Skeletal muscle satellite cell (primary cell): ENCODE results near the gene GMDS.

Experiments
- H3K27me3 ChIP-seq: 2 replicates; pipeline ENCODE4 v1.7.0; 2013; ENCODE audit warnings: low read length; ENCODE audit not compliant: control insufficient read depth, insufficient read depth
- H3K36me3 ChIP-seq: 2 replicates; pipeline ENCODE4 v1.7.0; 2013; ENCODE audit warnings: mild to moderate bottlenecking, control low read depth, low read length; ENCODE audit not compliant: insufficient read depth
- H3K4me1 ChIP-seq: 2 replicates; pipeline ENCODE4 v1.7.0; 2013; ENCODE audit warnings: low read length; ENCODE audit not compliant: control insufficient read depth, insufficient read depth
- H3K4me2 ChIP-seq: 2 replicates; pipeline ENCODE4 v1.7.0; 2013; ENCODE audit warnings: mild to moderate bottlenecking, low read length
- H3K4me3 ChIP-seq: 2 replicates; pipeline ENCODE4 v1.7.0; 2013; ENCODE audit warnings: low read length
- H3K9ac ChIP-seq: 2 replicates; pipeline ENCODE4 v1.7.0; 2013; ENCODE audit warnings: mild to moderate bottlenecking, low read depth, low read length, moderate library complexity
- H3K9me3 ChIP-seq: replicated peaks from 2 replicates; pipeline ENCODE4 v1.7.0; 2013; ENCODE audit warnings: mild to moderate bottlenecking, control low read depth, low read length

The GMDS gene

DNA sequence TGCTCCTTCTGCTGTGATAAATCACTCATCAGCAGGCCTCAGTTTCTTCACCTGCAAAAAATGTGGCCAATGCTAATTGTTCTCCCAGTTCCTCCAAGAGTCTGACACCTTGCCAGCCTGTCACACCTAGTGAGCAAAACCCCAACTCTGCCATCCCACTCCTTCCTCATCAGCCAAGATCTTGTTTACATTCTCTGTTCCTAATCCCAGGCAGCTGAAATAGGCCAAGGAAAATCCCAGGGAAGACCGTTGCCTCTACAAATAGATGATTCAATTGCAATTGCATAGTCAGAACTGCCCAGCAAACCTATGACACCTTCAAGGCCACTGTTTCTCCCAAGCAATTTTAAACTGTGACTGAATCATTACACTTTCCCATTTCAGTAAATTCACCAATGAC, 78.7 kb downstream of the GMDS start:
- Histone ChIP-seq H3K27me3 (no peaks in the 10 kb centered on the region), H3K4me3 (no peak overlapping the region), H3K4me1 (peaks cover 25% of the 10 kb centered on the region), H3K9me3 (no peaks in the 10 kb centered on the region), H3K4me2 (no peak overlapping the region), H3K36me3 (no peaks in the 10 kb centered on the region), H3K9ac (no peak overlapping the region)

DNA sequence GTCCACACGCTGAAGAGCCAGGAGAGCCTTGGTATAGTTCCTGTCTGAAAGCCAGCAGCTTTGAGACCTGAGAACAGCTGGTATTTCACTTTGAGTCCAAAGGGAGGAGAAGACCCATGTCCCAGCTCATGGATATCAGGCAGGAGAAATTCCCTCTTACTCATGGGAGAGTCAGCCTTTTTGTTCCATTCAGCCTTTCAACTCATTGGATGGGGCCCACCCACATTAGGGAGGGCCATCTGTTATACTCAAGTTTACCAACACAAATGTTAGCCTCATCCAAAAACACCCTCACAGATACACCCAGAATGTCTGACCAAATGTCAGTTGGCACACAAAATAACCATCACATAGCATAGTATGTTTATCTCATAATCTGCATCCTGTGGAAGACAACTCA, 80.1 kb downstream of the GMDS start:
- Histone ChIP-seq H3K9me3 (no peaks in the 10 kb centered on the region), H3K4me3 (no peak overlapping the region), H3K4me2 (no peak overlapping the region), H3K4me1 (peaks cover 29% of the 10 kb centered on the region), H3K9ac (no peak overlapping the region), H3K36me3 (no peaks in the 10 kb centered on the region), H3K27me3 (no peaks in the 10 kb centered on the region)

GRCh38 chr6:2164481-2164880, 80.9 kb downstream of the GMDS start:
- H3K27me3 ChIP-seq: no peaks in the 10 kb centered on the region
- H3K4me2 ChIP-seq: no peak overlapping the region
- H3K36me3 ChIP-seq: no peaks in the 10 kb centered on the region
- H3K4me3 ChIP-seq: no peak overlapping the region
- H3K4me1 ChIP-seq: peaks cover 29% of the 10 kb centered on the region
- no peaks in the 10 kb centered on the region for H3K9me3 ChIP-seq
- no peak overlapping the region for H3K9ac ChIP-seq

DNA sequence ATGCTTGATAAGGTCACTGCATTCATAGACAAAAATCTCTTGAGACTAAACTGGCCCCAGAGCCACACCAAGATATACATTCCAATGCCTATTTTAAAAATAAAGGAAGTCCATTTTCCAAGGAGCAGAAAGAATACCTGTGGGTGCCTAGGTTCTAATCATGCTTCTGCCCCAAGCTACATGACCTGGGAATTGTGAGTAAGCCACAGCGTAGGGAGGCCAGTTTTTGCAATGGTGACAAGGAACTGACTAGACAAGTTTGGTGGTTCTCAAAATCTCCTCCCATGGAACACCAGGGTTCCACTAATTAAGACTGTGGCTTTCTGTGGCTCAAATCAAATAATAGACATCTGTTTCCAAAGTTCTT, 83.3 kb downstream of the GMDS start:
- Histone ChIP-seq H3K27me3 (no peaks in the 10 kb centered on the region), H3K4me2 (peak overlapping the region; percentile 28), H3K9me3 (no peaks in the 10 kb centered on the region), H3K4me1 (peaks cover 34% of the 10 kb centered on the region), H3K36me3 (no peaks in the 10 kb centered on the region), H3K4me3 (no peak overlapping the region), H3K9ac (no peak overlapping the region)

GRCh38 chr6:2158596-2159271, 86.7 kb downstream of the GMDS start:
- Histone ChIP-seq H3K9me3 (no peaks in the 10 kb centered on the region), H3K9ac (no peak overlapping the region), H3K27me3 (no peaks in the 10 kb centered on the region), H3K4me2 (no peak overlapping the region), H3K36me3 (no peaks in the 10 kb centered on the region), H3K4me1 (peaks cover 40% of the 10 kb centered on the region), H3K4me3 (no peak overlapping the region)

GRCh38 chr6:2157441-2158127, 87.8 kb downstream of the GMDS start:
- no peaks in the 10 kb centered on the region for H3K27me3 ChIP-seq
- H3K9ac ChIP-seq: peak overlapping the region; percentile 4
- H3K9me3 ChIP-seq: no peaks in the 10 kb centered on the region
- no peaks in the 10 kb centered on the region for H3K36me3 ChIP-seq
- H3K4me1 ChIP-seq: peaks cover 35% of the 10 kb centered on the region
- peak overlapping the region; percentile 42 for H3K4me2 ChIP-seq
- no peak overlapping the region for H3K4me3 ChIP-seq

- Histone ChIP-seq H3K9me3 (no peaks in the 10 kb centered on the region), H3K27me3 (no peaks in the 10 kb centered on the region), H3K4me1 (peaks cover 22% of the 10 kb centered on the region), H3K4me3 (no peak overlapping the region), H3K9ac (no peak overlapping the region), H3K36me3 (no peaks in the 10 kb centered on the region), H3K4me2 (no peak overlapping the region)
These were observed 90.2 kb downstream of the GMDS start for GRCh38 chr6:2155206-2155605.

GRCh38 chr6:2149361-2150006, 95.9 kb downstream of the GMDS start:
- Histone ChIP-seq H3K9me3 (no peaks in the 10 kb centered on the region), H3K4me2 (no peak overlapping the region), H3K36me3 (no peaks in the 10 kb centered on the region), H3K4me3 (no peak overlapping the region), H3K4me1 (peaks cover 12% of the 10 kb centered on the region), H3K9ac (no peak overlapping the region), H3K27me3 (no peaks in the 10 kb centered on the region)

- no peaks in the 10 kb centered on the region for H3K27me3 ChIP-seq
- no peaks in the 10 kb centered on the region for H3K9me3 ChIP-seq
- peaks cover 12% of the 10 kb centered on the region for H3K4me1 ChIP-seq
- H3K9ac ChIP-seq: no peak overlapping the region
- no peaks in the 10 kb centered on the region for H3K36me3 ChIP-seq
- no peak overlapping the region for H3K4me2 ChIP-seq
- no peak overlapping the region for H3K4me3 ChIP-seq
These were observed 96.7 kb downstream of the GMDS start for GRCh38 chr6:2148748-2149147.

- Histone ChIP-seq H3K36me3 (no peaks in the 10 kb centered on the region), H3K27me3 (no peaks in the 10 kb centered on the region), H3K9ac (no peak overlapping the region), H3K4me2 (peak overlapping the region; percentile 49), H3K4me1 (peaks cover 12% of the 10 kb centered on the region), H3K4me3 (no peak overlapping the region), H3K9me3 (no peaks in the 10 kb centered on the region)
These were observed 97.5 kb downstream of the GMDS start for GRCh38 chr6:2147766-2148448.

DNA sequence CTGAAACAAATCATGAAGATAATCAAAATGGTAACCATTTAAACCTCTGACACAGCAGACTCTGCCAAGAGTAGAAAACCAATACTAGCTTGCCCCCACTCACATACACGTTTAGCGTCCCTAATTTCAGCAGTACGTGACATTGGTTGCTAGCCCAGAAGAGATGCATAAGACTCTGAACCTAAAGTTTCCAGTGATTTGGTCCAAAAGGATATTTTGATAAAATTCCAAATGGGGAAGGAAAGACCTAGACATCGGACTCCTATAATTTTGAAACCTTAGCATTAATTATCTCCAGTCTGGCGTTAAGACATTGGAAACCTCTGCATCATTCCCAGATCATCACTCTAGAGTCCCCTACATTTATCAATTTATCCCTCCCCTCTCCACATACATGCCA, 98.1 kb downstream of the GMDS start:
- H3K9me3 ChIP-seq: no peaks in the 10 kb centered on the region
- no peak overlapping the region for H3K9ac ChIP-seq
- no peaks in the 10 kb centered on the region for H3K27me3 ChIP-seq
- no peak overlapping the region for H3K4me3 ChIP-seq
- H3K36me3 ChIP-seq: no peaks in the 10 kb centered on the region
- peak overlapping the region; percentile 49 for H3K4me2 ChIP-seq
- peaks cover 12% of the 10 kb centered on the region for H3K4me1 ChIP-seq
